Small intestine (tissue), 7 donors: ENCODE data around the gene HLA-DRB1. TPM values are rescaled to one million over a fixed set of nuclear protein-coding genes. Genes with fewer than 3 reads are reported as not detected.
"Not testable (repeated sequence)": the region's sequence is repeated elsewhere in the genome, so short reads cannot be mapped to it uniquely, and the experiment has no call there.

Experiments
- DNase-seq, 2 donors: peaks; one replicate each; pipeline versions ENCODE4 v3.0.0 to v3.0.0-alpha.2; 2013
- FAIRE-seq: peaks from 2 replicates; lab custom pipeline; 2012; peaks lifted over from hg19 to GRCh38; lab: Jason Lieb, UNC
- H3K27ac ChIP-seq, 3 donors: one replicate each; pipeline ENCODE4 v1.5.1; 2013; ENCODE audit warnings: low read length in 2 of 3, mild to moderate bottlenecking in 2 of 3, control low read depth in 1 of 3, inconsistent platforms in 1 of 3, low read depth in 1 of 3, moderate library complexity in 1 of 3
- H3K27me3 ChIP-seq, 3 donors: one replicate each; pipeline ENCODE4 v1.6.1; 2013; ENCODE audit warnings: low read length in 3 of 3, inconsistent platforms in 1 of 3; ENCODE audit not compliant: control insufficient read depth in 3 of 3, insufficient read depth in 3 of 3
- H3K36me3 ChIP-seq, 3 donors: one replicate each; pipeline ENCODE4 v1.6.1; 2013; ENCODE audit warnings: low read length in 3 of 3, inconsistent platforms in 1 of 3, low read depth in 1 of 3, mild to moderate bottlenecking in 1 of 3, moderate library complexity in 1 of 3; ENCODE audit not compliant: control insufficient read depth in 3 of 3, insufficient read depth in 2 of 3
- H3K4me1 ChIP-seq, 3 donors: one replicate each; pipeline ENCODE4 v1.6.1; 2013; ENCODE audit warnings: low read length in 2 of 3, inconsistent platforms in 1 of 3, low read depth in 1 of 3, mild to moderate bottlenecking in 1 of 3, moderate library complexity in 1 of 3; ENCODE audit not compliant: control insufficient read depth in 3 of 3, insufficient read depth in 2 of 3
- H3K4me3 ChIP-seq, 3 donors: one replicate each; pipeline ENCODE4 v1.5.1; 2013; ENCODE audit warnings: low read length in 3 of 3, control low read depth in 1 of 3, inconsistent platforms in 1 of 3, low read depth in 1 of 3, mild to moderate bottlenecking in 1 of 3, moderate library complexity in 1 of 3
- H3K9me3 ChIP-seq, 2 donors: one replicate each; pipeline ENCODE4 v1.6.1; 2013; ENCODE audit warnings: low read depth in 1 of 2, low read length in 1 of 2; ENCODE audit not compliant: control insufficient read depth in 2 of 2, insufficient read depth in 1 of 2
- WGBS, 3 donors: extraction: QIAGEN DNeasy Blood & Tissue Kit; methylation state at CpG; one replicate each; pipeline ENCODE4 v1.1.7; 2013; 5-methylcytosine and 5-hydroxymethylcytosine counted together
- polyA plus RNA-seq, 4 donors: library from polyadenylated mRNA; stranded (reverse) in 3 of 4; unstranded in 1 of 4; fragments of 200-250 nt in 3 of 4; fragments of 120-200 nt in 1 of 4; gene quantifications; one replicate each; pipeline versions ENCODE4 v1.2.1 to v1.2.3, GENCODE V29; 2013
- donor health status: healthy with polysubstance abuse.
- donor health status: control.
- donor health status: control.
- donor health status: Bipolar disorder and iron deficiency.
- donor health status: healthy.

The HLA-DRB1 gene
- polyA plus RNA-seq, 4 donors: 45.4 to 226 (median 188) TPM

DNA sequence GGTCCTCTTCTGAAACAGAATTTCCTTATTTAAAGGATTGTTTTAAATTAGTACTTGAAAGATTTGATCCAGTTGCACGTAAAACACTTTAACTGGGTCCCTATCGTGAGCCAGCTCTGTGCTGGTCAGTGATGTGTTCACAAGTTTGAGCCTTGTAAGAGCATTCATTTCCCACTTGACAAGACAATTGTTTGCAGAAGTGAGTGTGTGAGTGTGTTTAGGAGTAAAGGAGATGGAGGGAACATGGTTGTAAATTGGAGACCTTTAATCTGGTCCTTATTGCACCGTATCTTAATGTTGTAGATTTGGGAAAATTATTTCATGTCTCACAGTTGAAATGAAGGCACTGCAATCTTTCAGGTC lies 59.2 kb downstream of the HLA-DRB1 start:
- H3K9me3 ChIP-seq, H3K4me3 ChIP-seq, H3K27ac ChIP-seq, H3K36me3 ChIP-seq, FAIRE-seq, H3K27me3 ChIP-seq, DNase-seq, H3K4me1 ChIP-seq: not testable (repeated sequence)
- WGBS, 3 donors: 0% methylated on average over 1 to 3 of the region's 3 CpGs

DNA sequence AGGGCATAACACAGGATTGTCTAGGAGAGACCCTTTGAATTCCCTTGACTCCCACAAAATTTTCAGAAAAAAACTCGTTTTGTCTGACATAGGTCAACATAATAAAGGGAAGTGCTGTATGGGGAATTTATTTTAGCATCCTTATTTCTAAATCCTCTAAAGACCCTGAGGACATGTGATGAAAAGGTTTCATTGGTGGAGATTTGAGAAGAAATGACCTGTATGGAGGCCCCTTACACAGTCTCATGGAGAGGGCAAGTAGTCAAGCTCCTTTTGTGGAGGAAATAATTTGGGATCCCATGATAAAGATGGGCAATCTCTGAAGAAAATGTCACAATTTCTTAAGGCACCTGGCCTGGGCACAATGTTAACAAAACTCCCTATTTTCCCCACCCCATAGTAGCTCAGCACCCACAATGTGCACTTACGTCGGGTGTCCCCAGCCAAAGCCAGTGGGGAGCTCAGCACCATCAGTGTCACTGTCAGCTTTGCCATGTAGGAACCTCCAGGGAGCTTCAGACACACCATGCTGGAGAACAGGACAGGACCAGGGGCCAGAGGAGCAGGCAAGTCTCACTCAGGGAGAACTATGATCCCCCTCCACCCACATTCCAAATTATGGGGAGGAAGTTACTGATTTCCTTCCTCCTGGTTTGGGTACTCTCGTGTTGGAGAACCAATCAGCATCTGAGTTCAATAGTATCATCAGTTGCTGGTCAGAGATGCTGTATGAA lies 59.8 kb downstream of the HLA-DRB1 start, which contains the start of gene HLA-DRB5:
Gene HLA-DRB5, minus strand, starts transcription at position 591 of the 734 bp plus-strand sequence. Its CDS starts 63 bp downstream, at position 528.
- no peaks in the 10 kb centered on the region for H3K27me3 ChIP-seq
- no peaks in the 10 kb centered on the region for H3K4me1 ChIP-seq
- FAIRE-seq (no peak), DNase-seq (peak; percentile 12 to 28)
- no peaks in the 10 kb centered on the region for H3K36me3 ChIP-seq
- H3K4me3 ChIP-seq: peak within 1 kb of the TSS in 1 of 3 donors; percentile 33
- H3K9me3 ChIP-seq: no peaks in the 10 kb centered on the region
- peak within 1 kb of the TSS in 1 of 3 donors; percentile 77 for H3K27ac ChIP-seq
- 8 to 19% (median 11%) methylated on average over 2 to 3 of the region's 4 CpGs for WGBS, 3 donors

Other genes starting within 250 kb of the HLA-DRB1 start
- not detected for gene TSBP1, start 217.9 kb downstream of the HLA-DRB1 start, polyA plus RNA-seq
- gene BTNL2, start 182.7 kb downstream of the HLA-DRB1 start, polyA plus RNA-seq: under 1 TPM in 2 of 4 donors, not detected in 2; 0.30 to 0.58 TPM
- 100 to 1,000 TPM; 230 to 625 (median 404) TPM for gene HLA-DRA, start 150.0 kb downstream of the HLA-DRB1 start, polyA plus RNA-seq
- 10 to 100 TPM in 1 of 4 donors, 1 to 10 TPM in 1, not detected in 2; 8.8 to 20.7 TPM for gene HLA-DRB5, start 59.6 kb downstream of the HLA-DRB1 start, polyA plus RNA-seq
- 10 to 100 TPM in 3 of 4 donors, 1 to 10 TPM in 1; 6.5 to 54.9 (median 31.5) TPM for gene HLA-DQA1, start 47.6 kb upstream of the HLA-DRB1 start, polyA plus RNA-seq
- 100 to 1,000 TPM in 1 of 4 donors, 10 to 100 TPM in 3; 23.5 to 181 (median 85.8) TPM for gene HLA-DQB1, start 76.8 kb upstream of the HLA-DRB1 start, polyA plus RNA-seq
- 1 to 10 TPM in 1 of 4 donors, under 1 TPM in 1, not detected in 2; 0.09 to 2.0 TPM for gene HLA-DQA2, start 151.5 kb upstream of the HLA-DRB1 start, polyA plus RNA-seq
- gene HLA-DQB2, start 173.7 kb upstream of the HLA-DRB1 start, polyA plus RNA-seq: 1 to 10 TPM in 1 of 4 donors, under 1 TPM in 1, not detected in 2; 0.09 to 2.7 TPM
- gene HLA-DOB, start 227.2 kb upstream of the HLA-DRB1 start, polyA plus RNA-seq: 1 to 10 TPM in 2 of 4 donors, under 1 TPM in 1, not detected in 1; 0.74 to 4.6 (median 2.7) TPM
- 10 to 100 TPM; 12.9 to 51.5 (median 20.8) TPM for gene TAP2, start 248.9 kb upstream of the HLA-DRB1 start, polyA plus RNA-seq